HEK293 (cell line): ENCODE results near the gene KPNA2.
"Not testable (repeated sequence)": the region's sequence is repeated elsewhere in the genome, so short reads cannot be mapped to it uniquely, and the experiment has no call there.

ENCODE experiments used
- CTCF ChIA-PET: fragments of 350-600 bp; formaldehyde crosslinking; extraction: SDS; loops from one replicate; lab custom pipeline; 2021; ENCODE audit warnings: antibody characterized with exemption; lab: Yijun Ruan, JAX
- POLR2A ChIA-PET: fragments of 300-600 bp; formaldehyde crosslinking; extraction: SDS; loops from one replicate; lab custom pipeline; 2020; ENCODE audit warnings: antibody characterized with exemption, inconsistent platforms; lab: Yijun Ruan, JAX
- H3K27ac ChIP-seq: fragments of 200-500 bp; sonication (Bioruptor generic); 2 replicates; pipeline ENCODE4 v1.5.1; 2014; ENCODE audit warnings: low read depth, low read length, control low read depth, inconsistent platforms; ENCODE audit errors: extremely low read depth
- H3K36me3 ChIP-seq, 2 experiments: fragments of 200-500 bp in 1 of 2; sonication (Bioruptor generic) in 1 of 2; 1 replicate in 1 of 2; 2 replicates in 1 of 2; pipeline ENCODE4 v1.5.1; 2014 to 2017; ENCODE audit warnings: inconsistent platforms in 2 of 2, low read length in 2 of 2; ENCODE audit not compliant: control insufficient read depth in 2 of 2, insufficient read depth in 1 of 2
- H3K4me1 ChIP-seq: fragments of 200-500 bp; sonication (Bioruptor generic); 2 replicates; pipeline ENCODE4 v1.5.1; 2014; ENCODE audit warnings: mild to moderate bottlenecking, low read length, inconsistent platforms; ENCODE audit not compliant: control insufficient read depth, insufficient read depth
- H3K4me3 ChIP-seq: 2 replicates; pipeline ENCODE4 v1.5.1; 2011; ENCODE audit warnings: low read depth, mild to moderate bottlenecking, control low read depth, low read length, moderate library complexity
- H3K9me3 ChIP-seq: fragments of 200-500 bp; sonication (Bioruptor generic); 2 replicates; pipeline ENCODE4 v1.5.1; 2014; ENCODE audit warnings: low read depth, low read length, inconsistent platforms; ENCODE audit not compliant: control insufficient read depth, insufficient read depth
- GLIS2 ChIP-seq: fragments of 450-650 bp; formaldehyde crosslinking; IDR thresholded peaks from 2 replicates; pipeline ENCODE4 v1.5.1; 2016; ENCODE audit warnings: missing biosample characterization, missing genetic modification characterization
- SCRT1 ChIP-seq: fragments of 450-650 bp; formaldehyde crosslinking; IDR thresholded peaks from 2 replicates; pipeline ENCODE4 v1.5.1; 2016; ENCODE audit warnings: missing biosample characterization, missing genetic modification characterization, borderline replicate concordance
- SCRT2 ChIP-seq: fragments of 450-650 bp; formaldehyde crosslinking; IDR thresholded peaks from 2 replicates; pipeline ENCODE4 v1.5.1; 2016; ENCODE audit warnings: missing biosample characterization, missing genetic modification characterization
- SP2 ChIP-seq: fragments of 450-650 bp; formaldehyde crosslinking; IDR thresholded peaks from 2 replicates; pipeline ENCODE4 v1.5.1; 2016; ENCODE audit warnings: missing biosample characterization, missing genetic modification characterization
- TCF7L2 ChIP-seq: IDR thresholded peaks from 2 replicates; pipeline ENCODE4 v1.6.1; 2011; ENCODE audit warnings: low read depth, mild to moderate bottlenecking, inconsistent platforms, low read length, moderate library complexity, borderline replicate concordance
- ZBTB17 ChIP-seq: fragments of 450-650 bp; formaldehyde crosslinking; IDR thresholded peaks from 2 replicates; pipeline ENCODE4 v1.5.1; 2016; ENCODE audit warnings: missing biosample characterization, missing genetic modification characterization
- ZFP41 ChIP-seq: fragments of 450-650 bp; formaldehyde crosslinking; IDR thresholded peaks from 2 replicates; pipeline ENCODE4 v1.5.1; 2016; ENCODE audit warnings: missing biosample characterization, missing genetic modification characterization, borderline replicate concordance
- ZNF549 ChIP-seq: fragments of 450-650 bp; IDR thresholded peaks from 2 replicates; pipeline ENCODE4 v1.5.1; 2018; ENCODE audit warnings: missing biosample characterization, missing genetic modification characterization, mild to moderate bottlenecking, inconsistent platforms, moderate library complexity
- ZNF555 ChIP-seq: fragments of 450-650 bp; formaldehyde crosslinking; conservative IDR thresholded peaks from 2 replicates; pipeline ENCODE4 v1.5.1; 2017; ENCODE audit warnings: missing biosample characterization, mild to moderate bottlenecking, missing genetic modification characterization, inconsistent platforms
- TF ChIP-seq, protein P1 (sequence below): fragments of 450-650 bp; formaldehyde crosslinking; IDR thresholded peaks from 2 replicates; pipeline ENCODE4 v1.5.1; 2016; ENCODE audit warnings: missing biosample characterization, missing genetic modification characterization
- TF ChIP-seq, protein P2 (sequence below): fragments of 450-650 bp; formaldehyde crosslinking; IDR thresholded peaks from 2 replicates; pipeline ENCODE4 v1.5.1; 2016; ENCODE audit warnings: missing biosample characterization, missing genetic modification characterization

The KPNA2 gene

DNA sequence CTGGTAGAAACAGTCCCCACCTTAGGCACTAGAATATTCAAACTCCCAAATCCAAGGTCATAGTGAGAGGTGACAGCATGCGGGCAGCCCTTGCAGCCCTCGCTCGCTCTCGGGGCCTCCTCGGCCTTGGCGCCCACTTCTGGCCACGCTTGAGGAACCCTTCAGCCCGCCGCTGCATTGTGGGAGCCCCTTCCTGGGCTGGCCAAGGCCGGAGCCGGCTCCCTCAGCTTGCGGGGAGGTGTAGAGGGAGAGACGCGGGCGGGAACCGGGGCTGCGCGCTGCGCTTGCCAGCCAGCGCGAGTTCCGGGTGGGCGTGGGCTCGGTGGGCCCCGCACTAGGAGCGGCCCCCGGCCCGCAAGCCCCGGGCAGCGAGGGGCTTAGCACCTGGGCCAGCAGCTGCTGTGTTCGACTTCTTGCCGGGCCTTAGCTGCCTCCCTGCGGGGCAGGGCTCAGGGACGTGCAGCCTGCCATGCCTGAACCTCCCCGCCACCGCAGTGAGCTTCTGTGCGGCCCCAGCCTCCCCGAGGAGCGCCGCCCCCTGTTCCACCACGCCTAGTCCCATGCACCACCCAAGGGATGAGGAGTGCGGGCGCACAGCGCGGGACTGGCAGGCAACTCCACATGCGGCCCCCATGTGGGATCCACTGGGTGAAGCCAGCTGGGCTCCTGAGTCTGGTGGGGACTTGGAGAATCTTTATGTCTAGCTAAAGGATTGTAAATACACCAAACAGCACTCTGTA is 45.0 kb downstream of the KPNA2 start:
- H3K36me3 ChIP-seq = no peaks in the 10 kb centered on the region
- H3K4me3 ChIP-seq = no peak overlapping the region
- H3K9me3 ChIP-seq = no peaks in the 10 kb centered on the region
- TF ChIP-seq ZNF549 (tag by site-specific recombination) (no peak), ZFP41 (tag by site-specific recombination) (no peak)
- ChIA-PET CTCF (interaction anchor here (0.6 kb wide), 2 partner anchors 532 to 1091 kb away, joined by 3 to 4 read pairs; no protein-coding TSS in a partner anchor), POLR2A (no interaction called here)
- no peak overlapping the region for H3K27ac ChIP-seq
- H3K4me1 ChIP-seq = no peaks in the 10 kb centered on the region

DNA sequence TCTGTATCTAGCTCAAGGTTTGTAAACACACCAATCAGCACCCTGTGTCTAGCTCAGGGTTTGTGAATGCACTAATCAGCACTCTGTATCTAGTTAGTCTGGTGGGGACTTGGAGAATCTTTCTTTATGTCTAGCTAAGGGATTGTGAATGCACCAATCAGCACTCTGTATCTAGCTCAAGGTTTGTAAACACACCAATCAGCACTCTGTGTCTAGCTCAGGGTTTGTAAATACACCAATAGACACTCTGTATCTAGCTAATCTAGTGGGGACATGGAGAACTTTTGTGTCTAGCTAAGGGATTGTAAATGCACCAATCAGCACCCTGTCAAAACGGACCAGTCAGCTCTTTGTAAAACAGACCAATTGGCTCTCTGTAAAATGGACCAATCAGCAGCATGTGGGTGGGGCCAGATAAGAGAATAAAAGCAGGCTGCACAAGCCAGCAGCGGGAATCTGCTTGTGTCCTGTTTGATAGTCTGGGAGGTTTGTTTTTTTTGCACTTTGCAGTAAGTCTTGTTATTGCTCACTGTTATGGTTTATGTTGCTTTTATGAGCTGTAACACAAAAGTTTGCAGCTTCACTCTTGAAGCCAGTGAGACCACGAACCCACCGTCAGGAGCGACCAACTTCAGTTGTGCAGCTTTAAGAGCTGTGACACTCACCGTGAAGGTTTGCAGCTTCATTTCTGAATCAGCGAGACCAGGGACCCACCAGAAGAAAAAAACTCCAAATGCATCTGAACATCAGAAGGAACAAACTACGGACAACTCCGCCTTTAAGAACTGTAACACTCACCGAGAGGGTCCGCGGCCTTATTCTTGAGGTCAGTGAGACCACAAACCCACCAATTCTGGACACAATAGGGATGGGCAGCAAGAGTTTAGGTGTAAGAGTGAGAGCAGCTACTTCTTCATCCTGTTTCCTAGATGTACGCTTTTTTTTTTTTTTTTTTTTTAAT is 46.0 kb downstream of the KPNA2 start:
- not testable (repeated sequence) for H3K27ac ChIP-seq, H3K9me3 ChIP-seq, H3K4me3 ChIP-seq, H3K36me3 ChIP-seq, H3K4me1 ChIP-seq
- POLR2A ChIA-PET = interaction anchor here (0.6 to 1.1 kb wide), 4 partner anchors 15 to 165 kb away, joined by 3 to 8 read pairs (median 7); no protein-coding TSS in a partner anchor
- peak; percentile 32 for TF ChIP-seq SP2 (tag by site-specific recombination)
- TF ChIP-seq, all 188 proteins: peak for 1; not testable (repeated sequence) for 187
- CTCF ChIA-PET = interaction anchor here (1.0 kb wide), 1 partner anchor 119 kb away, joined by 4 read pairs; no protein-coding TSS in a partner anchor

DNA sequence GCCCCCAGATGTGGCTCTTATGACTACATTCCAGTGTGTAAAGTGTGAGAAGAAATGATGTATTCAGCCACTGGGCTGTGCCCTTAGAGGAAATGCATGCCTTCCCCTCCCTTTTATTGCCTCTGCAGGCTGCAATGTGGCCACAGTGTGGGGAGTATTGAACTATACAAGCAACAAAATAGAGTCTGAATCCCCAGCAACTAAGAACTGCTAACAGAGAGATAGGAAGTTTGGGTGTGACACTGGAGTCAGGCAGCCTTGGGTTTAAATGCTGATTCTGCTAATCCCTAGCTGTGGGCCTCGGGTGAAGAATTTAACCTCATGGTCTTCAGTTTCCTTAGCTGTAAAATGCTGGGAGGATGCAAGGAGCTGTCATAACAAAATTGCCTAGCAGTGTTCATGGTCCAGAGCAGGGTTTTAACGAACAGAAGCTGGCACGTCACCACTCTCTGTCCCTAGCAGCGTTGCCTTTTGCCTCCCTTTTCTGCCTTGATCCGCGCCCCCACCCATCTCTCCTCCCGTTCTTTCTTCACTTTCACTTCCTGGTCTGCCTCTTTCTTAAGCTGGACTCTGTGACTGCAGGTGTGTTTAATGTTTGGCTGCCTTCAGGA is 50.3 kb downstream of the KPNA2 start:
- Histone ChIP-seq H3K36me3 (no peaks in the 10 kb centered on the region), H3K4me1 (no peaks in the 10 kb centered on the region; the same call in 1 of the 2 replicates), H3K4me3 (no peak overlapping the region), H3K9me3 (no peaks in the 10 kb centered on the region), H3K27ac (no peak overlapping the region)
- TF ChIP-seq TCF7L2 (no peak), ZBTB17 (tag by site-specific recombination) (0 out of 2 replicates have a peak, but pooled peaks have one; percentile 31), ZNF555 (tag by site-specific recombination) (no peak), GLIS2 (tag by site-specific recombination) (no peak)
- TF ChIP-seq, protein P1, sequence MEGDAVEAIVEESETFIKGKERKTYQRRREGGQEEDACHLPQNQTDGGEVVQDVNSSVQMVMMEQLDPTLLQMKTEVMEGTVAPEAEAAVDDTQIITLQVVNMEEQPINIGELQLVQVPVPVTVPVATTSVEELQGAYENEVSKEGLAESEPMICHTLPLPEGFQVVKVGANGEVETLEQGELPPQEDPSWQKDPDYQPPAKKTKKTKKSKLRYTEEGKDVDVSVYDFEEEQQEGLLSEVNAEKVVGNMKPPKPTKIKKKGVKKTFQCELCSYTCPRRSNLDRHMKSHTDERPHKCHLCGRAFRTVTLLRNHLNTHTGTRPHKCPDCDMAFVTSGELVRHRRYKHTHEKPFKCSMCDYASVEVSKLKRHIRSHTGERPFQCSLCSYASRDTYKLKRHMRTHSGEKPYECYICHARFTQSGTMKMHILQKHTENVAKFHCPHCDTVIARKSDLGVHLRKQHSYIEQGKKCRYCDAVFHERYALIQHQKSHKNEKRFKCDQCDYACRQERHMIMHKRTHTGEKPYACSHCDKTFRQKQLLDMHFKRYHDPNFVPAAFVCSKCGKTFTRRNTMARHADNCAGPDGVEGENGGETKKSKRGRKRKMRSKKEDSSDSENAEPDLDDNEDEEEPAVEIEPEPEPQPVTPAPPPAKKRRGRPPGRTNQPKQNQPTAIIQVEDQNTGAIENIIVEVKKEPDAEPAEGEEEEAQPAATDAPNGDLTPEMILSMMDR (tag by site-specific recombination) = 0 out of 2 replicates have a peak, but pooled peaks have one; percentile 34
- TF ChIP-seq, protein P2, sequence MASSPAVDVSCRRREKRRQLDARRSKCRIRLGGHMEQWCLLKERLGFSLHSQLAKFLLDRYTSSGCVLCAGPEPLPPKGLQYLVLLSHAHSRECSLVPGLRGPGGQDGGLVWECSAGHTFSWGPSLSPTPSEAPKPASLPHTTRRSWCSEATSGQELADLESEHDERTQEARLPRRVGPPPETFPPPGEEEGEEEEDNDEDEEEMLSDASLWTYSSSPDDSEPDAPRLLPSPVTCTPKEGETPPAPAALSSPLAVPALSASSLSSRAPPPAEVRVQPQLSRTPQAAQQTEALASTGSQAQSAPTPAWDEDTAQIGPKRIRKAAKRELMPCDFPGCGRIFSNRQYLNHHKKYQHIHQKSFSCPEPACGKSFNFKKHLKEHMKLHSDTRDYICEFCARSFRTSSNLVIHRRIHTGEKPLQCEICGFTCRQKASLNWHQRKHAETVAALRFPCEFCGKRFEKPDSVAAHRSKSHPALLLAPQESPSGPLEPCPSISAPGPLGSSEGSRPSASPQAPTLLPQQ (tag by site-specific recombination) = no peak
- ChIA-PET POLR2A (no interaction called here), CTCF (interaction anchor here (0.7 to 1.0 kb wide), 3 partner anchors 26 to 74 kb away, joined by 3 to 5 read pairs (median 4); no protein-coding TSS in a partner anchor)

DNA sequence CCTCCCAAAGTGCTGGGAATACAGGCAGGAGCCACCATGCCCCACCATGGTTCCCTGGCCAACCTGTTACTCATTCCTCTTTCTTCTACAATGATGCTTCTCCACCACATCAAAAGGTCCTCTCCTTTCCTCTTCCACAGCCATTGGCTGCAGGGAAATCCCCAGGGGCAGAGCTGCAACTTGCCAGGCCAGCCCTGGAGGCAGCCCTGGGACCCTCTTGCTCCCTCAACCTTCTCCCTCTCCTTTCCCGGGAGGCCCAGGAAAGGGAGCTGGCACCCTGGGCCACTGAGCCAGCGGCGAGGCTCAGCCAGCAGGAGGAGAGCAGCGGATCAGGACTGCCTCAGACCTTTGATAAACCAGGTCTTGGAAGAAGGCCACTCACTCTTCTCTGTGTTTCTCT is 51.1 kb downstream of the KPNA2 start:
- TF ChIP-seq SCRT1 (tag by site-specific recombination) (peak; percentile 38; the same call in 1 of the 2 replicates), SCRT2 (peak; percentile 57; the same call in 1 of the 2 replicates)
- CTCF ChIA-PET = interaction anchor here (0.6 to 1.0 kb wide), 4 partner anchors 27 to 371 kb away, joined by 3 to 5 read pairs (median 4); no protein-coding TSS in a partner anchor
- H3K4me3 ChIP-seq, POLR2A ChIA-PET, H3K4me1 ChIP-seq, H3K27ac ChIP-seq, H3K36me3 ChIP-seq, H3K9me3 ChIP-seq: not testable (repeated sequence)

DNA sequence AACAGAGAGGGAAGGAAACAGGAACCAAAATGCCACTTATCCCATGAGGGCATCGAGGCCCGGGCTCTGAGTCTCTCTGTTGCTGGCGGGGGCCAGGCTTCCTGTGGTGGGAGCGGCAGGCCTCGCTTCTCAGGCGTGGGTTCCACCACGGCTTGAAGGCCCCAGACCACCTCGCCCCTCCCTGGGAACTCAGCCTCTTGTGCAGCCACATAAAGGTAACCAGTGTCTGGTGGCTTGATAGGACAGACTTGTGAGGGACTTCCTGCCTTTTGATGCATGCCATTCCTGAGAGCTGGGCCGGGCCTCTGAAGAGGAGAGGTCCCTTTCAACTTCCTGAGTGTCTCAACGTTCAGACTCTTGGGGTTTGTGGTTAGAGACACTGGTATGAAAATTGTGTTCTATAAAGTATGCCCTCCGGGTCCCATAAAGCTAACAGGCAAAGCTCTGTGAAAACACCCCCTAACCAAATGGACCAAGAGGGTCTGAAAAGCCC is 51.6 kb downstream of the KPNA2 start:
- ChIA-PET CTCF (interaction anchor here (0.6 to 0.7 kb wide), 3 partner anchors 67 to 380 kb away, joined by 3 to 4 read pairs (median 3); no protein-coding TSS in a partner anchor), POLR2A (interaction anchor here (0.6 kb wide), 1 partner anchor 17 kb away, joined by 3 read pairs; no protein-coding TSS in a partner anchor)
- not testable (repeated sequence) for H3K4me3 ChIP-seq, H3K9me3 ChIP-seq, H3K27ac ChIP-seq, H3K36me3 ChIP-seq, H3K4me1 ChIP-seq
